CD14-positive monocyte (primary cell): ENCODE data around the gene TNIP1. TPM values are rescaled to one million over a fixed set of nuclear protein-coding genes. Genes with fewer than 3 reads are reported as not detected.

ENCODE experiments used
- DNase-seq, 3 donors: peaks; one replicate each; pipeline ENCODE4 v3.0.0-alpha.2; 2011 to 2022
- H2AFZ ChIP-seq: 2 replicates; pipeline ENCODE4 v1.6.0; 2012; ENCODE audit warnings: mild to moderate bottlenecking, low read depth, low read length, inconsistent platforms; ENCODE audit not compliant: insufficient read depth, poor library complexity, severe bottlenecking
- H3K27ac ChIP-seq, 2 donors: 1 replicate in 1 of 2; 2 replicates in 1 of 2; pipeline ENCODE4 v1.5.1; 2012 to 2013; ENCODE audit warnings: low read length in 2 of 2, control low read depth in 1 of 2, inconsistent platforms in 1 of 2, low read depth in 1 of 2, mild to moderate bottlenecking in 1 of 2
- H3K27me3 ChIP-seq, 2 donors: one replicate each; pipeline versions ENCODE4 v1.6.0 to v1.6.1; 2011 to 2013; ENCODE audit warnings: low read length in 2 of 2; ENCODE audit not compliant: control insufficient read depth in 2 of 2, insufficient read depth in 2 of 2
- H3K36me3 ChIP-seq, 2 donors: replicated peaks in 1 of 2; 1 replicate in 1 of 2; 2 replicates in 1 of 2; pipeline versions ENCODE4 v1.5.1 to v1.6.1; 2012 to 2013; ENCODE audit warnings: low read length in 2 of 2, control low read depth in 1 of 2, inconsistent platforms in 1 of 2, mild to moderate bottlenecking in 1 of 2; ENCODE audit not compliant: insufficient read depth in 2 of 2, control insufficient read depth in 1 of 2
- H3K4me1 ChIP-seq, 2 donors: 1 replicate in 1 of 2; 2 replicates in 1 of 2; pipeline versions ENCODE4 v1.5.1 to v1.6.1; 2012 to 2013; ENCODE audit warnings: low read length in 2 of 2, control low read depth in 1 of 2, inconsistent platforms in 1 of 2, mild to moderate bottlenecking in 1 of 2, moderate library complexity in 1 of 2; ENCODE audit not compliant: insufficient read depth in 2 of 2, control insufficient read depth in 1 of 2
- H3K4me2 ChIP-seq: replicated peaks from 2 replicates; pipeline ENCODE3; 2012; ENCODE audit warnings: low read length, moderate library complexity, mild to moderate bottlenecking; ENCODE audit not compliant: poor library complexity, severe bottlenecking; ENCODE audit errors: extremely low read depth
- H3K4me3 ChIP-seq, 3 experiments: fragments of 200-600 bp in 1 of 3; sonication (generic) in 1 of 3; replicated peaks in 1 of 3; 1 replicate in 2 of 3; 2 replicates in 1 of 3; pipeline ENCODE4 v1.5.1; 2011 to 2013; ENCODE audit warnings: low read length in 3 of 3, mild to moderate bottlenecking in 3 of 3, control low read depth in 2 of 3, low read depth in 2 of 3, inconsistent platforms in 1 of 3, moderate library complexity in 1 of 3
- H3K79me2 ChIP-seq: 2 replicates; pipeline ENCODE4 v1.6.0; 2012; ENCODE audit warnings: mild to moderate bottlenecking, control low read depth, inconsistent platforms, low read length, moderate library complexity; ENCODE audit not compliant: insufficient read depth
- H3K9ac ChIP-seq: 2 replicates; pipeline ENCODE4 v1.6.0; 2017; ENCODE audit warnings: low read length, mild to moderate bottlenecking; ENCODE audit not compliant: insufficient read depth, poor library complexity, severe bottlenecking
- H3K9me3 ChIP-seq, 2 donors: replicated peaks in 1 of 2; 1 replicate in 1 of 2; 2 replicates in 1 of 2; pipeline versions ENCODE4 v1.5.1 to v1.6.1; 2012 to 2013; ENCODE audit warnings: low read length in 2 of 2, control low read depth in 1 of 2; ENCODE audit not compliant: control insufficient read depth in 1 of 2, insufficient read depth in 1 of 2
- H4K20me1 ChIP-seq: 2 replicates; pipeline ENCODE4 v1.6.0; 2012; ENCODE audit warnings: mild to moderate bottlenecking, low read length, control low read depth, moderate library complexity; ENCODE audit not compliant: insufficient read depth
- H3K27ac Mint-ChIP-seq, 7 donors: one replicate each; pipeline ENCODE4 v1.8.0; 2020; ENCODE audit warnings: mild to moderate bottlenecking in 7 of 7, mixed read lengths in 7 of 7, moderate library complexity in 6 of 7, inconsistent platforms in 2 of 7
- H3K27me3 Mint-ChIP-seq, 3 donors: one replicate each; pipeline ENCODE4 v1.8.0; 2021 to 2022; ENCODE audit warnings: low read depth in 3 of 3, mild to moderate bottlenecking in 3 of 3, mixed read lengths in 3 of 3, moderate library complexity in 3 of 3, inconsistent platforms in 1 of 3
- H3K36me3 Mint-ChIP-seq, 2 donors: one replicate each; pipeline ENCODE4 v1.8.0; 2020; ENCODE audit warnings: mixed read lengths in 2 of 2, inconsistent platforms in 1 of 2, mild to moderate bottlenecking in 1 of 2
- H3K4me1 Mint-ChIP-seq: one replicate; pipeline ENCODE4 v1.8.0; 2020; ENCODE audit warnings: mild to moderate bottlenecking, mixed read lengths
- H3K4me3 Mint-ChIP-seq, 2 donors: one replicate each; pipeline ENCODE4 v1.8.0; 2020; ENCODE audit warnings: mild to moderate bottlenecking in 2 of 2, mixed read lengths in 2 of 2, moderate library complexity in 1 of 2
- H3K9me3 Mint-ChIP-seq, 7 donors: one replicate each; pipeline ENCODE4 v1.8.0; 2020 to 2022; ENCODE audit warnings: mixed read lengths in 7 of 7, mild to moderate bottlenecking in 6 of 7, moderate library complexity in 6 of 7, inconsistent platforms in 2 of 7
- WGBS: methylation state at CpG from one replicate; pipeline ENCODE4 v1.1.5; 2013; ENCODE audit warnings: missing lambda C conversion rate; ENCODE audit not compliant: insufficient coverage; 5-methylcytosine and 5-hydroxymethylcytosine counted together
- intact Hi-C, 2 donors: fragments of 100-400 bp; cut with micrococcal nuclease; formaldehyde crosslinking; loops; one replicate each; pipeline versions ENCODE4 v1.15.0 to v1.15.1; 2023
- polyA plus RNA-seq, 3 donors: library from polyadenylated mRNA; depleted of rRNA in 1 of 3; unstranded in 2 of 3; stranded (reverse) in 1 of 3; fragments of 300-500 nt in 2 of 3; fragments of >200 nt in 1 of 3; fragmentation: Illumina TruSeq in 2 of 3; gene quantifications; 1 replicate in 2 of 3; 2 replicates in 1 of 3; pipeline ENCODE4 v1.2.3, GENCODE V29; 2012 to 2021
- TF ChIP-seq, protein P1 (sequence below): fragments of 200-600 bp; IDR thresholded peaks from one replicate; pipeline ENCODE4 v1.8.0; 2022; ENCODE audit warnings: antibody characterized with exemption, mild to moderate bottlenecking

TNIP1 gene
- polyA plus RNA-seq, 3 donors: 30.8 to 108 (median 46.4) TPM

DNA sequence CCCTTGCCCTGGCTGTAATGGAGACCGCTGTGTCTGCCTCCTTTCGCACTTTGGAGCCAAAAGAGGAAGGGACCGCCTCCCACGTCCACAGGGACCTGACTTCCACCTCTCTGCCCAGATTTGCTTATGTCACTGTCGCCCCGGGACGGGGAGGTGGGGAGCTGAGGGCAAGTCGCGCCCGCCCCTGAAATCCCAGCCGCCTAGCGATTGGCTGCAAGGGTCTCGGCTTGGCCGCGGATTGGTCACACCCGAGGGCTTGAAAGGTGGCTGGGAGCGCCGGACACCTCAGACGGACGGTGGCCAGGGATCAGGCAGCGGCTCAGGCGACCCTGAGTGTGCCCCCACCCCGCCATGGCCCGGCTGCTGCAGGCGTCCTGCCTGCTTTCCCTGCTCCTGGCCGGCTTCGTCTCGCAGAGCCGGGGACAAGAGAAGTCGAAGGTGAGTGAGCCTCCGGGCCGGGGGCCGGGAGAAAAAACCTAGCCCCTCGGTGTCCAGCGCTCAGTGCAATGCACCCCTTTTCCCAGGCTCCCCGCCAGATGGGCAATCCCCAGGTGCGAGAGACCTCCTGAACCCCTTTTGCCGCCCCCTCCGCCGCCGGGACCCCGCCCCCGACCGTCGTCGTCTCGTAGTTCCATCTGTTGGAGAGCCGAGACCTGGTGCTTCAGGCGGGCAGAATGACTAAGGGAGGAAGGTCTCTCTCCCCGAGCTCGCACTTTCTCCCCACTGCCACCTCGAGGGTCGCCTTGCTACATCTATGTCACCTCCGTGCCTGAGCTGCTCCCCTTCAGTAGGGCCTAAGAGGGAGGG lies 60.3 kb downstream of the TNIP1 start, which contains the start of gene GPX3:
Gene GPX3 (plus strand): TSS at position 288 of the 807 bp plus-strand sequence. CDS start 64 bp downstream, at position 352.
- no peaks in the 10 kb centered on the region for H3K27me3 ChIP-seq
- H3K27ac ChIP-seq: peak within 1 kb of the TSS in 1 of 2 donors; percentile 60
- peaks cover 63 to 66% of the 10 kb centered on the region in 2 donors for H3K4me1 ChIP-seq
- no peaks in the 10 kb centered on the region for H3K9me3 ChIP-seq
- peak within 1 kb of the TSS; percentile 60 for H3K9ac ChIP-seq
- H3K36me3 Mint-ChIP-seq: peaks cover 11 to 16% of the 10 kb centered on the region in 2 donors
- peak within 1 kb of the TSS in 6 of 7 donors; percentile 23 to 80 (median 50) for H3K27ac Mint-ChIP-seq
- DNase-seq: peak; percentile 79 to 91 (median 83)
- H3K4me3 ChIP-seq: peak within 1 kb of the TSS; percentile 54 to 79 (median 55)
- TF ChIP-seq, protein P1, sequence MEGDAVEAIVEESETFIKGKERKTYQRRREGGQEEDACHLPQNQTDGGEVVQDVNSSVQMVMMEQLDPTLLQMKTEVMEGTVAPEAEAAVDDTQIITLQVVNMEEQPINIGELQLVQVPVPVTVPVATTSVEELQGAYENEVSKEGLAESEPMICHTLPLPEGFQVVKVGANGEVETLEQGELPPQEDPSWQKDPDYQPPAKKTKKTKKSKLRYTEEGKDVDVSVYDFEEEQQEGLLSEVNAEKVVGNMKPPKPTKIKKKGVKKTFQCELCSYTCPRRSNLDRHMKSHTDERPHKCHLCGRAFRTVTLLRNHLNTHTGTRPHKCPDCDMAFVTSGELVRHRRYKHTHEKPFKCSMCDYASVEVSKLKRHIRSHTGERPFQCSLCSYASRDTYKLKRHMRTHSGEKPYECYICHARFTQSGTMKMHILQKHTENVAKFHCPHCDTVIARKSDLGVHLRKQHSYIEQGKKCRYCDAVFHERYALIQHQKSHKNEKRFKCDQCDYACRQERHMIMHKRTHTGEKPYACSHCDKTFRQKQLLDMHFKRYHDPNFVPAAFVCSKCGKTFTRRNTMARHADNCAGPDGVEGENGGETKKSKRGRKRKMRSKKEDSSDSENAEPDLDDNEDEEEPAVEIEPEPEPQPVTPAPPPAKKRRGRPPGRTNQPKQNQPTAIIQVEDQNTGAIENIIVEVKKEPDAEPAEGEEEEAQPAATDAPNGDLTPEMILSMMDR: no peak
- peaks cover 67% of the 10 kb centered on the region for H3K4me1 Mint-ChIP-seq
- peak within 1 kb of the TSS; percentile 89 for H3K4me2 ChIP-seq
- H3K36me3 ChIP-seq: peaks cover 0 to 4% of the 10 kb centered on the region in 2 donors
- under 1% methylated on average over 47 of the region's 54 CpGs for WGBS
- intact Hi-C loops: no loop called here
- peak within 1 kb of the TSS; percentile 77 to 84 for H3K4me3 Mint-ChIP-seq
- peaks cover 4 to 9% (median 6%) of the 10 kb centered on the region in 3 donors for H3K27me3 Mint-ChIP-seq
- no peaks in the 10 kb centered on the region for H3K9me3 Mint-ChIP-seq
- peak within 1 kb of the TSS; percentile 80 for H2AFZ ChIP-seq
- peaks cover 27% of the 10 kb centered on the region for H4K20me1 ChIP-seq
- H3K79me2 ChIP-seq: no peaks in the 10 kb centered on the region

DNA sequence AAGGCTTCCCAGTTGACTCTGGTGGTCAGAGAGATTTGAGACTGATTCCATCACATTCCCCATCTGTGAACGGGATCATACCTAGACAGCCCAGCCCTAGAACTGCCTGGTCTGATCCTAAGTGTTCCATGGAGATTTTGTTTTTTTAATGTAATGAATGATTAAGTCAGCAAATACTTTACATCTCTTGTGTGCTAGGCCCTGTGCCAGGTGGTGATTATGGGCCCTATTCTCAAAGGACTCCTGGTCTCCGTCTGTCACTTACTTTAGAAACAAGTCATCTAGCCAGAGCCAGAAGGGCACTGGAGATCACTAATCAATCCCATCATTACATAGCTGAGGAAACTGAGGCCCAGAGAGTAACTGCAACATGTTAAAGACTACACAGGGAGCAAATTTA lies 61.5 kb downstream of the TNIP1 start:
- peaks cover 24% of the 10 kb centered on the region for H4K20me1 ChIP-seq
- WGBS: 100% methylated on average over 1 of the region's 2 CpGs
- H3K27ac ChIP-seq: no peak overlapping the region
- no peak overlapping the region for H3K4me2 ChIP-seq
- Mint-ChIP-seq H3K4me1 (peaks cover 55% of the 10 kb centered on the region), H3K9me3 (no peaks in the 10 kb centered on the region), H3K4me3 (no peak overlapping the region), H3K36me3 (peaks cover 11 to 16% of the 10 kb centered on the region in 2 donors), H3K27me3 (peaks cover 4 to 9% (median 6%) of the 10 kb centered on the region in 3 donors), H3K27ac (peak overlapping the region in 3 of 7 donors; percentile 53 to 63 (median 56))
- no peaks in the 10 kb centered on the region for H3K9me3 ChIP-seq
- H3K27me3 ChIP-seq: no peaks in the 10 kb centered on the region
- H2AFZ ChIP-seq: no peak overlapping the region
- no peaks in the 10 kb centered on the region for H3K79me2 ChIP-seq
- intact Hi-C loops: no loop called here
- no peaks in the 10 kb centered on the region for H3K36me3 ChIP-seq
- no peak for DNase-seq
- H3K9ac ChIP-seq: no peak overlapping the region
- TF ChIP-seq, protein P1: no peak
- no peak overlapping the region for H3K4me3 ChIP-seq
- peaks cover 52 to 55% of the 10 kb centered on the region in 2 donors for H3K4me1 ChIP-seq
